Brain microvascular endothelial cell (primary cell): Measurements from ENCODE around the gene EXOSC7.

Experiments
- DNase-seq: peaks from one replicate; pipeline ENCODE4 v3.0.0-alpha.2; 2020
- H3K27ac ChIP-seq: fragments of 250-450 bp; sonication (Bioruptor Pico); 2 replicates; pipeline ENCODE4 v1.5.1; 2020; ENCODE audit warnings: mild to moderate bottlenecking, moderate library complexity
- H3K27me3 ChIP-seq: fragments of 250-450 bp; sonication (Bioruptor Pico); replicated peaks from 2 replicates; pipeline ENCODE4 v1.5.1; 2020; ENCODE audit warnings: mild to moderate bottlenecking
- H3K36me3 ChIP-seq: fragments of 250-450 bp; sonication (Bioruptor Pico); replicated peaks from 2 replicates; pipeline ENCODE4 v1.5.1; 2020; ENCODE audit warnings: mild to moderate bottlenecking
- H3K4me3 ChIP-seq: 2 replicates; pipeline ENCODE4 v1.5.1; 2011; ENCODE audit warnings: low read depth, mild to moderate bottlenecking, control low read depth, low read length, moderate library complexity
- CTCF ChIP-seq: IDR thresholded peaks from 2 replicates; pipeline ENCODE4 v1.5.1; 2011; ENCODE audit warnings: low read depth, mild to moderate bottlenecking, moderate library complexity, low read length, control low read depth, inconsistent platforms; ENCODE audit errors: missing control alignments
- in situ Hi-C: cut with HindIII; loops from 2 replicates; pipeline ENCODE4 v1.10.0; 2017; ENCODE audit warnings: low sequenced_read_pairs, low pct_ligation_motif_present

EXOSC7 gene

GRCh38 chr3:44996556-44996969, 20.5 kb downstream of the EXOSC7 start:
- in situ Hi-C loops: no loop called here
- H3K4me3 ChIP-seq: no peak overlapping the region
- DNase-seq: no peak
- TF ChIP-seq CTCF: no peak
- no peak overlapping the region for H3K27ac ChIP-seq
- peaks cover 42% of the 10 kb centered on the region for H3K36me3 ChIP-seq
- no peaks in the 10 kb centered on the region for H3K27me3 ChIP-seq

GRCh38 chr3:44999782-45000181, 23.7 kb downstream of the EXOSC7 start:
- H3K27me3 ChIP-seq: no peaks in the 10 kb centered on the region
- peaks cover 58% of the 10 kb centered on the region for H3K36me3 ChIP-seq
- no peak overlapping the region for H3K27ac ChIP-seq
- no peak overlapping the region for H3K4me3 ChIP-seq
- in situ Hi-C loops: no loop called here
- TF ChIP-seq CTCF: no peak
- no peak for DNase-seq

- no peak overlapping the region for H3K4me3 ChIP-seq
- no peaks in the 10 kb centered on the region for H3K27me3 ChIP-seq
- peaks cover 61% of the 10 kb centered on the region for H3K36me3 ChIP-seq
- no peak for DNase-seq
- no peak for TF ChIP-seq CTCF
- no peak overlapping the region for H3K27ac ChIP-seq
- in situ Hi-C loops: no loop called here
These were observed 24.8 kb downstream of the EXOSC7 start for GRCh38 chr3:45000823-45001222.

- H3K36me3 ChIP-seq: peaks cover 59% of the 10 kb centered on the region
- no peak overlapping the region for H3K27ac ChIP-seq
- peak; percentile 7 for TF ChIP-seq CTCF
- no peak overlapping the region for H3K4me3 ChIP-seq
- no peaks in the 10 kb centered on the region for H3K27me3 ChIP-seq
- in situ Hi-C loops: no loop called here
- DNase-seq: no peak
These were observed 25.7 kb downstream of the EXOSC7 start for GRCh38 chr3:45001738-45002137.

GRCh38 chr3:45002139-45002660, 26.2 kb downstream of the EXOSC7 start:
- H3K4me3 ChIP-seq: no peak overlapping the region
- H3K27me3 ChIP-seq: no peaks in the 10 kb centered on the region
- no peak for TF ChIP-seq CTCF
- H3K27ac ChIP-seq: no peak overlapping the region
- peaks cover 57% of the 10 kb centered on the region for H3K36me3 ChIP-seq
- DNase-seq: no peak
- in situ Hi-C loops: no loop called here

- Histone ChIP-seq H3K36me3 (peaks cover 52% of the 10 kb centered on the region), H3K27ac (no peak overlapping the region), H3K4me3 (no peak overlapping the region), H3K27me3 (no peaks in the 10 kb centered on the region)
- in situ Hi-C loops: no loop called here
- no peak for TF ChIP-seq CTCF
- no peak for DNase-seq
These were observed 26.7 kb downstream of the EXOSC7 start for GRCh38 chr3:45002720-45003119.
